T-cell (primary cell): ENCODE measurements around the gene SH3RF1. TPM values are rescaled to one million over a fixed set of nuclear protein-coding genes. Genes with fewer than 3 reads are reported as not detected.
A peak's percentile ranks its signal among the peaks of the same experiment; 100 is the strongest.

Source experiments
- ATAC-seq, 4 experiments: fragments of 200-7000 bp in 3 of 4; fragments of 150-1000 bp in 1 of 4; cut with Tn5 transposase; replicated peaks in 1 of 4; 1 replicate in 3 of 4; 2 replicates in 1 of 4; pipeline ENCODE4 v1.10.0; 2021; ENCODE audit warnings: moderate library complexity in 3 of 4, mild to moderate bottlenecking in 2 of 4, moderate number of reproducible peaks in 1 of 4
- CTCF ChIA-PET, 2 donors: fragments of 300-600 bp; sonication (Branson Sonifier 250); formaldehyde crosslinking; loops; one replicate each; lab custom pipeline; 2022; ENCODE audit warnings: antibody characterized with exemption in 2 of 2; lab: Charles Lee
- POLR2A ChIA-PET, 2 donors: fragments of 300-600 bp; sonication (Branson Sonifier 250); formaldehyde crosslinking; loops; one replicate each; lab custom pipeline; 2022; ENCODE audit warnings: antibody characterized with exemption in 2 of 2; lab: Charles Lee
- DNase-seq, 35 experiments: peaks; one replicate each; pipeline versions ENCODE4 v3.0.0 to v3.0.0-alpha.2; 2013 to 2023
- H3K27ac ChIP-seq: one replicate; pipeline ENCODE4 v1.5.1; 2013; ENCODE audit warnings: low read length
- H3K27me3 ChIP-seq, 2 experiments: replicated peaks in 1 of 2; 1 replicate in 1 of 2; 2 replicates in 1 of 2; pipeline versions ENCODE4 v1.6.1 to v1.7.0; 2013; ENCODE audit warnings: low read length in 1 of 2, mixed read lengths in 1 of 2; ENCODE audit not compliant: control insufficient read depth in 2 of 2, insufficient read depth in 2 of 2; ENCODE audit errors: extremely low read depth in 1 of 2
- H3K36me3 ChIP-seq, 2 donors: 1 replicate in 1 of 2; 2 replicates in 1 of 2; pipeline versions ENCODE4 v1.6.1 to v1.7.0; 2013; ENCODE audit warnings: low read length in 1 of 2; ENCODE audit not compliant: control insufficient read depth in 2 of 2, insufficient read depth in 1 of 2; ENCODE audit errors: extremely low read depth in 1 of 2
- H3K4me1 ChIP-seq, 2 experiments: 1 replicate in 1 of 2; 2 replicates in 1 of 2; pipeline versions ENCODE4 v1.6.1 to v1.7.0; 2013; ENCODE audit warnings: low read length in 2 of 2, mixed read lengths in 1 of 2; ENCODE audit not compliant: insufficient read depth in 2 of 2, control insufficient read depth in 1 of 2; ENCODE audit errors: extremely low read depth in 1 of 2
- H3K4me3 ChIP-seq, 2 donors: 1 replicate in 1 of 2; 2 replicates in 1 of 2; pipeline versions ENCODE4 v1.5.1 to v1.7.0; 2013; ENCODE audit warnings: mild to moderate bottlenecking in 2 of 2, low read length in 1 of 2, moderate library complexity in 1 of 2; ENCODE audit not compliant: control insufficient read depth in 1 of 2; ENCODE audit errors: extremely low read depth in 1 of 2
- H3K9me3 ChIP-seq: 2 replicates; pipeline ENCODE4 v1.7.0; 2013
- H3K27ac Mint-ChIP-seq, 2 donors: one replicate each; pipeline ENCODE4 v1.8.0; 2020 to 2021; ENCODE audit warnings: mild to moderate bottlenecking in 2 of 2, mixed read lengths in 2 of 2
- H3K27me3 Mint-ChIP-seq, 2 donors: one replicate each; pipeline ENCODE4 v1.8.0; 2021 to 2022; ENCODE audit warnings: mixed read lengths in 2 of 2
- H3K36me3 Mint-ChIP-seq: one replicate; pipeline ENCODE4 v1.8.0; 2021; ENCODE audit warnings: mixed read lengths
- H3K4me1 Mint-ChIP-seq, 3 donors: one replicate each; pipeline ENCODE4 v1.8.0; 2020 to 2022; ENCODE audit warnings: mixed read lengths in 3 of 3, mild to moderate bottlenecking in 1 of 3
- H3K4me3 Mint-ChIP-seq, 3 donors: one replicate each; pipeline ENCODE4 v1.8.0; 2020 to 2022; ENCODE audit warnings: mild to moderate bottlenecking in 3 of 3, mixed read lengths in 3 of 3, moderate library complexity in 3 of 3
- H3K9me3 Mint-ChIP-seq, 3 donors: one replicate each; pipeline ENCODE4 v1.8.0; 2020 to 2022; ENCODE audit warnings: mixed read lengths in 3 of 3
- WGBS: methylation state at CpG from one replicate; pipeline ENCODE4 v1.1.5; 2013; ENCODE audit warnings: missing lambda C conversion rate; ENCODE audit not compliant: insufficient coverage; 5-methylcytosine and 5-hydroxymethylcytosine counted together
- total RNA-seq, 35 experiments: library from RNA in 6 of 35; stranded (reverse) in 6 of 35; fragments of 120-200 nt in 1 of 35; gene quantifications; one replicate each; pipeline versions ENCODE4 v1.2.1 to v1.2.4 and lab custom pipeline; 2013 to 2026

Gene SH3RF1
- total RNA-seq, 5 donors from 2014 or later (not counting 1 experiment from before 2014, with no cell fraction given) = 0.23 to 0.60 (median 0.27) TPM; not detected in 1

- no peak overlapping the region for H3K27ac ChIP-seq
- 93% methylated on average over 11 of the region's 16 CpGs for WGBS
- H3K4me1 ChIP-seq = peaks cover 3 to 4% of the 10 kb centered on the region in 2 experiments
- CTCF ChIA-PET = no interaction called here
- H3K36me3 ChIP-seq = no peaks in the 10 kb centered on the region
- Mint-ChIP-seq H3K36me3 (no peaks in the 10 kb centered on the region), H3K27ac (no peak overlapping the region), H3K9me3 (no peaks in the 10 kb centered on the region), H3K4me1 (peaks cover 2 to 6% (median 3%) of the 10 kb centered on the region in 3 donors), H3K27me3 (peaks cover 2 to 5% of the 10 kb centered on the region in 2 donors), H3K4me3 (no peak overlapping the region)
- no peak overlapping the region for H3K4me3 ChIP-seq
- peaks cover 0 to 3% of the 10 kb centered on the region in 2 experiments for H3K27me3 ChIP-seq
- POLR2A ChIA-PET = no interaction called here
- DNase-seq (no peak), ATAC-seq (no peak)
- no peaks in the 10 kb centered on the region for H3K9me3 ChIP-seq
These were observed 200.5 kb downstream of the SH3RF1 start for GRCh38 chr4:169070071-169070894.

- no peaks in the 10 kb centered on the region for H3K9me3 Mint-ChIP-seq
- no peak overlapping the region for H3K27ac ChIP-seq
- peaks cover 0 to 3% of the 10 kb centered on the region in 2 experiments for H3K27me3 ChIP-seq
- H3K27ac Mint-ChIP-seq = no peak overlapping the region
- ChIA-PET POLR2A (no interaction called here), CTCF (no interaction called here)
- no peaks in the 10 kb centered on the region for H3K36me3 Mint-ChIP-seq
- H3K4me1 Mint-ChIP-seq = peaks cover 2 to 6% (median 3%) of the 10 kb centered on the region in 3 donors
- H3K4me3 Mint-ChIP-seq = no peak overlapping the region
- H3K4me1 ChIP-seq = peaks cover 3 to 4% of the 10 kb centered on the region in 2 experiments
- H3K36me3 ChIP-seq = no peaks in the 10 kb centered on the region
- no peak overlapping the region for H3K4me3 ChIP-seq
- no peaks in the 10 kb centered on the region for H3K9me3 ChIP-seq
- WGBS = 65% methylated on average over 2 of the region's 8 CpGs
- peaks cover 2 to 4% of the 10 kb centered on the region in 2 donors for H3K27me3 Mint-ChIP-seq
- DNase-seq (peak in 1 of 35 experiments; percentile 4), ATAC-seq (no peak)
These were observed 202.3 kb downstream of the SH3RF1 start for GRCh38 chr4:169068423-169068822.

- ChIA-PET CTCF (interaction anchor here in 1 of 2 donors (0.7 kb wide), 1 partner anchor 230 kb away, joined by 3 read pairs; no protein-coding TSS in a partner anchor), POLR2A (interaction anchor here in 1 of 2 donors (0.6 kb wide), 1 partner anchor 56 kb away, joined by 8 read pairs; no protein-coding TSS in a partner anchor)
- Histone ChIP-seq H3K27ac (no peak overlapping the region), H3K4me1 (peaks cover 3 to 4% of the 10 kb centered on the region in 2 experiments), H3K27me3 (peaks cover 0 to 3% of the 10 kb centered on the region in 2 experiments), H3K9me3 (no peaks in the 10 kb centered on the region), H3K4me3 (no peak overlapping the region), H3K36me3 (no peaks in the 10 kb centered on the region)
- Mint-ChIP-seq H3K9me3 (no peaks in the 10 kb centered on the region), H3K4me1 (peaks cover 2 to 6% (median 3%) of the 10 kb centered on the region in 3 donors), H3K4me3 (no peak overlapping the region), H3K36me3 (no peaks in the 10 kb centered on the region), H3K27ac (no peak overlapping the region), H3K27me3 (peaks cover 0 to 2% of the 10 kb centered on the region in 2 donors)
- ATAC-seq (no peak), DNase-seq (no peak)
- WGBS = 73% methylated on average over 3 of the region's 5 CpGs
These were observed 203.8 kb downstream of the SH3RF1 start for GRCh38 chr4:169066934-169067333.

- H3K36me3 ChIP-seq = no peaks in the 10 kb centered on the region
- 64% methylated on average over 2 of the region's 2 CpGs for WGBS
- no peak overlapping the region for H3K27ac Mint-ChIP-seq
These were observed 206.5 kb downstream of the SH3RF1 start for GRCh38 chr4:169064296-169064695.

GRCh38 chr4:169063441-169063840 is 207.3 kb downstream of the SH3RF1 start:
- Mint-ChIP-seq H3K36me3 (no peaks in the 10 kb centered on the region), H3K27ac (no peak overlapping the region)
- 88% methylated on average over 1 of the region's 3 CpGs for WGBS

More at GRCh38 chr4:169064296-169064695, 206.5 kb downstream of the SH3RF1 start:
- H3K4me3 ChIP-seq = no peak overlapping the region
- DNase-seq = no peak
- ATAC-seq = no peak
- Mint-ChIP-seq H3K9me3 (no peaks in the 10 kb centered on the region), H3K36me3 (no peaks in the 10 kb centered on the region), H3K4me3 (no peak overlapping the region), H3K4me1 (peaks cover 2 to 6% (median 3%) of the 10 kb centered on the region in 3 donors), H3K27me3 (peaks cover 3 to 4% of the 10 kb centered on the region in 2 donors)
- peaks cover 3 to 4% of the 10 kb centered on the region in 2 experiments for H3K4me1 ChIP-seq
- H3K27ac ChIP-seq = no peak overlapping the region
- ChIA-PET CTCF (no interaction called here), POLR2A (no interaction called here)
- H3K9me3 ChIP-seq = no peaks in the 10 kb centered on the region
- H3K27me3 ChIP-seq = peaks cover 0 to 3% of the 10 kb centered on the region in 2 experiments

GRCh38 chr4:169062897-169063244 is 207.9 kb downstream of the SH3RF1 start:
- Mint-ChIP-seq H3K9me3 (no peaks in the 10 kb centered on the region), H3K36me3 (no peaks in the 10 kb centered on the region), H3K27me3 (peaks cover 4% of the 10 kb centered on the region in 2 donors), H3K27ac (no peak overlapping the region), H3K4me1 (no peaks in the 10 kb centered on the region), H3K4me3 (no peak overlapping the region)
- WGBS = 88% methylated on average over 2 of the region's 6 CpGs
- Histone ChIP-seq H3K27me3 (peaks cover 0 to 3% of the 10 kb centered on the region in 2 experiments), H3K4me1 (no peaks in the 10 kb centered on the region), H3K9me3 (no peaks in the 10 kb centered on the region), H3K36me3 (no peaks in the 10 kb centered on the region), H3K27ac (no peak overlapping the region), H3K4me3 (no peak overlapping the region)
- POLR2A ChIA-PET = no interaction called here
- CTCF ChIA-PET = interaction anchor here in 1 of 2 donors (0.6 kb wide), 1 partner anchor 11 kb away, joined by 3 read pairs; no protein-coding TSS in a partner anchor
- no peak for DNase-seq
- no peak for ATAC-seq

More at GRCh38 chr4:169063441-169063840, 207.3 kb downstream of the SH3RF1 start:
- ChIA-PET CTCF (no interaction called here), POLR2A (no interaction called here)
- H3K4me1 ChIP-seq = peaks cover 3% of the 10 kb centered on the region in 2 experiments
- no peak overlapping the region for H3K4me3 ChIP-seq
- ATAC-seq = no peak
- Mint-ChIP-seq H3K4me1 (peaks cover 2 to 4% (median 3%) of the 10 kb centered on the region in 3 donors), H3K27me3 (peaks cover 4% of the 10 kb centered on the region in 2 donors), H3K9me3 (no peaks in the 10 kb centered on the region), H3K4me3 (no peak overlapping the region)
- no peaks in the 10 kb centered on the region for H3K36me3 ChIP-seq
- H3K27me3 ChIP-seq = peaks cover 0 to 3% of the 10 kb centered on the region in 2 experiments
- no peaks in the 10 kb centered on the region for H3K9me3 ChIP-seq
- no peak for DNase-seq
- H3K27ac ChIP-seq = no peak overlapping the region
